Liver (tissue), 3 donors: ENCODE data around the gene IZUMO1.

Experiments used
- GABPA ChIP-seq, 2 donors: IDR thresholded peaks in 1 of 2; conservative IDR thresholded peaks in 1 of 2; 2 replicates each; pipeline ENCODE4 v1.6.1; 2016; ENCODE audit warnings: antibody characterized with exemption in 2 of 2, mild to moderate bottlenecking in 1 of 2, moderate library complexity in 1 of 2
- HNF4G ChIP-seq: IDR thresholded peaks from 2 replicates; pipeline ENCODE4 v1.6.1; 2016; ENCODE audit warnings: antibody characterized with exemption
- SP1 ChIP-seq: IDR thresholded peaks from 2 replicates; pipeline ENCODE4 v1.6.1; 2018; ENCODE audit warnings: antibody characterized with exemption, mild to moderate bottlenecking
- YY1 ChIP-seq: IDR thresholded peaks from 2 replicates; pipeline ENCODE4 v1.6.1; 2016; ENCODE audit warnings: antibody characterized with exemption, mild to moderate bottlenecking
- TF ChIP-seq, protein P1 (sequence below): fragments of 150-350 bp; IDR thresholded peaks from 2 replicates; pipeline ENCODE4 v1.5.1; 2017; ENCODE audit warnings: improper control_type of control experiment, low read depth, low read length; ENCODE audit not compliant: missing input control
- TF ChIP-seq, protein P2 (sequence below): IDR thresholded peaks from 2 replicates; pipeline ENCODE4 v1.6.1; 2016; ENCODE audit warnings: antibody characterized with exemption
- donor health status: healthy.
- donor health status: healthy.

DNA sequence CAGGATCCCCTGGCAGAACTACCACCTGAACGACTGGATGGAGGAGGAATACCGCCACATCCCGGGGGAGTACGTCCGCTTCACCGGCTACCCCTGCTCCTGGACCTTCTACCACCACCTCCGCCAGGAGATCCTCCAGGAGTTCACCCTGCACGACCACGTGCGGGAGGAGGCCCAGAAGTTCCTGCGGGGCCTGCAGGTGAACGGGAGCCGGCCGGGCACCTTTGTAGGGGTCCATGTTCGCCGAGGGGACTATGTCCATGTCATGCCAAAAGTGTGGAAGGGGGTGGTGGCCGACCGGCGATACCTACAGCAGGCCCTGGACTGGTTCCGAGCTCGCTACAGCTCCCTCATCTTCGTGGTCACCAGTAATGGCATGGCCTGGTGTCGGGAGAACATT, 43.4 kb downstream of the IZUMO1 start:
- TF ChIP-seq, protein P1, sequence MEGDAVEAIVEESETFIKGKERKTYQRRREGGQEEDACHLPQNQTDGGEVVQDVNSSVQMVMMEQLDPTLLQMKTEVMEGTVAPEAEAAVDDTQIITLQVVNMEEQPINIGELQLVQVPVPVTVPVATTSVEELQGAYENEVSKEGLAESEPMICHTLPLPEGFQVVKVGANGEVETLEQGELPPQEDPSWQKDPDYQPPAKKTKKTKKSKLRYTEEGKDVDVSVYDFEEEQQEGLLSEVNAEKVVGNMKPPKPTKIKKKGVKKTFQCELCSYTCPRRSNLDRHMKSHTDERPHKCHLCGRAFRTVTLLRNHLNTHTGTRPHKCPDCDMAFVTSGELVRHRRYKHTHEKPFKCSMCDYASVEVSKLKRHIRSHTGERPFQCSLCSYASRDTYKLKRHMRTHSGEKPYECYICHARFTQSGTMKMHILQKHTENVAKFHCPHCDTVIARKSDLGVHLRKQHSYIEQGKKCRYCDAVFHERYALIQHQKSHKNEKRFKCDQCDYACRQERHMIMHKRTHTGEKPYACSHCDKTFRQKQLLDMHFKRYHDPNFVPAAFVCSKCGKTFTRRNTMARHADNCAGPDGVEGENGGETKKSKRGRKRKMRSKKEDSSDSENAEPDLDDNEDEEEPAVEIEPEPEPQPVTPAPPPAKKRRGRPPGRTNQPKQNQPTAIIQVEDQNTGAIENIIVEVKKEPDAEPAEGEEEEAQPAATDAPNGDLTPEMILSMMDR, result no peak
- TF ChIP-seq, protein P2, sequence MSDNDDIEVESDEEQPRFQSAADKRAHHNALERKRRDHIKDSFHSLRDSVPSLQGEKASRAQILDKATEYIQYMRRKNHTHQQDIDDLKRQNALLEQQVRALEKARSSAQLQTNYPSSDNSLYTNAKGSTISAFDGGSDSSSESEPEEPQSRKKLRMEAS, result no peak
- TF ChIP-seq YY1 (no peak), SP1 (no peak), GABPA (IDR thresholded peaks at IDR 0.05 in 1 of 2, conservative IDR thresholded peaks at IDR 0.05 in 1 of 2) (no peak), HNF4G (no peak)
